ENCODE measurements around the gene MYCT1.

MYCT1 gene

DNA sequence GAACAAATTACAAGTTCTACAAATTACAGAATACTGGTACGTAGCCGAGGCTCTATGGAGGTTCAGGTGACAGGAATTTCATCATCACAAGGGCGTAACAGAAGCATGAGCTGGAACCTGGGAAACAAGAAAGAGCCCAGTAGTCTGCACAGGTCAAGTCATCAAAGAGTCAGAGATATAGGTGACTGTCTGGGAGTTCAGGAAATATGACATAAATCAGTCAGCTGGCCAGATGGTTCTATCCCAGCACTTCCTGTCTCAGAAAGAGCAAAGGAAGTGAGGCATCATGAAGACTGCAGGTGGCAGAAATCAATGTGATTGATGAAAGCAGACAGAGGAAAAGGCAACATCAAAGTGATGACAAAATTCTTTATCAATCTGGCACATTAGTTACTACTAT is 23.3 kb downstream of the MYCT1 start:
- no peak for FAIRE-seq
- no peak for DNase-seq (ENCODE audit: extremely low spot score, insufficient read length, low read depth)

- DNase-seq (ENCODE audit: extremely low spot score, insufficient read length, low read depth) = no peak
- no peak for FAIRE-seq
Measured at GRCh38 chr6:152721956-152722355, 24.3 kb downstream of the MYCT1 start.

DNA sequence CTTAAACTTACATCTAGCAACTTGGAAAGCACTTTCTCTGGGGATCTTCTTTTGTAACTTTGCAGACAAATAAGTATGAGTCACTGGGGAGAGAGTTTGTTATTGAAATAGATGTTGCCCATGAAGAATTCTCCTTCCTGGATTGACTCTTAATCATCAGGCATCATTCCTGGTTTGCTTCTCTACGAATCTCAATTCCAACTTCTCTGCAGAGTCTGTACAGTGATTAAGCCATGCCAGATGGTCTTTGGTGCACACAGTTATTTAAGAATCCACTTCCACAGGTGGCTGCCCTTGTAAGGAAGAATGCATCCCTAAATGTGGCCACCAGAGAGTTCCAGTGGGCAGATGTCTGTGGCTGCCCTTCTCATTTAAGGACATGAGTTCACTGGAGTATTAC is 25.7 kb downstream of the MYCT1 start:
- no peak for DNase-seq (ENCODE audit: extremely low spot score, insufficient read length, low read depth)
- FAIRE-seq = no peak

- FAIRE-seq (no peak), DNase-seq (ENCODE audit: extremely low spot score, insufficient read length, low read depth) (no peak)
Measured at GRCh38 chr6:152726313-152726712, 28.6 kb downstream of the MYCT1 start.

DNA sequence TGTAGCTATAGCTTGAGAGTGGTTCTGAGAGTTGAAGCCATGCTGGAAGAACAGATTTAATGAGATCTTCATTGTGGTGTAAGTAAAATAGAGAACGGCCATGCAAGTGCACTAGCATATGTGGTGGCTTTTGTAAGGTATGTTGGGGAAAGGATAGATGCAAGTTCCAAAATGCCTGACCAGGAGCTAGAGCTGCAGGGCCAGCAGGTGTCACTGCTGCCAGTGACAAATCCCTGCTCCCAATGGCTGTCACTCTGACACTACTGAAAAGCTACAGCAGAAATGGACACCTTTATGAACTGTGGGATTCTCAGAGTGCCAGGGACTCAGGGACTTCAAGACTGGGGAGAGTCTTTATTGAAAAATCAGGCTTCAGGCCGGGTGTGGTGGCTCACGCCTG is 29.8 kb downstream of the MYCT1 start:
- no peak for FAIRE-seq

DNA sequence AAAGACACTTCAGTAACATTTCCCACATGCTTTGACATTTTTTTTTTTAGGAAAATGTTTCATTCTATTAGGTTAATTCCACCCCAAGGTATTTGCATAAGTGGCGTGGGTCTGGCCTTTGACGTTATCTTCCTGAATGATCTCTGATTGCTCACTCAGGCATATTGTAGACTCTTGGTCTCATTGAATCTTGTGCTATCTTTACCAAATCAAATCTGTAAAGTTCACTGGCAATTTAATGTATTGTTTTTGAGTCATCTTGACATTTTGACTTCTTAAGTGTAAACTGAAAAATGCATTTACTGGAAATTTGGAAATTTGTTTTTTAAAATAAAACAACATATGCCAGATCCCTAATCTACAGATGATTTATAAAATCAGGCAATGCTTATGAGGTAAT is 36.9 kb downstream of the MYCT1 start:
- no peak for FAIRE-seq

More for the DNA sequence above, 29.8 kb downstream of the MYCT1 start:
- DNase-seq (ENCODE audit: extremely low spot score, insufficient read length, low read depth) = no peak

DNA sequence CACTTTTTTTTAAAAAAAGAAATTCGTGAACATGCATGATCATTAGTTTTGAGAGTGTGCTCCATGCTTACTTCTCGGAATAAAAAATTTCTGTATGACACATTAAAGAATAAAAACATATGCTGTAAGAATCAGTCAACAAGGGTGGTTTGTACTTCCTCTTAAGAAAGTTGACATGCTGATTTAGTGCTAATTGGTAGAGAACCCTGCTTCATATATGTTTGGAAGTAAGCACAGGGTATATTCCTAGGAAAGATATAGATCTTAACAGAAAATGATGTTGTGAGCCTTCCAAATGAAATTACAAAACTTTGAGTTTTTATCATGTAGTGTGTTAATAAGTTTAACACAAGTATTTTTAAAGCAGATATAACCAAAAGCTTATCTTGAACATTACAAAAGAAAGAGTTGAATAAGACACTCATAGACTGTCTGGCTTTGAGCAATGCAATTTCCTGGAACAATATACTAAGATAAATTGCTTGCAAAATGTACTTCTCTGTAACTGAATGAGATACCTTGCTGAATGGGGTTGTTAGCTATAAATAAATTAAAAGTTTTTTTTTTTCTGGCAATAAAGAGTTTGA is 39.1 kb downstream of the MYCT1 start:
- FAIRE-seq = no peak
- no peak for DNase-seq (ENCODE audit: extremely low spot score, insufficient read length, low read depth)

More for the DNA sequence above, 36.9 kb downstream of the MYCT1 start:
- no peak for DNase-seq (ENCODE audit: extremely low spot score, insufficient read length, low read depth)

- no peak for FAIRE-seq
- no peak for DNase-seq (ENCODE audit: extremely low spot score, insufficient read length, low read depth)
Measured at GRCh38 chr6:152745509-152746171, 47.9 kb downstream of the MYCT1 start.

DNA sequence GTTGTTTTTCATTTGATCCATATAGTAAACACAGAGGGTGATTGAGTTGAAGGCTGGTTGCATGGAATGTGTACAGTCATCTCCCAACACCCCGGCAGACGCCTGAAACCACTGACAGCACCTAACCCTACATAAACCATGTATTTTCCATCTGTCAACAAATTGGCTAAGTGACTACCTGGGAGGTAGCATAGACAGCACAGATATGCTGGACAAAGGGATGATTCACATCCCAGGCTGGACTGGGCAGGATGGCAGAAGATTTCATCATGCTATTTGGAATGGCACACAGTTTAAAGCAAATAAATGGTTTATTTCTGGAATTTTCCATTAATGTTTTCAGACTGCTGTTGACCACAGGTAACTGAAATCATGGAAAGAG is 48.5 kb downstream of the MYCT1 start:
- no peak for DNase-seq (ENCODE audit: extremely low spot score, insufficient read length, low read depth)
- no peak for FAIRE-seq

- DNase-seq (ENCODE audit: extremely low spot score, insufficient read length, low read depth) = no peak
- FAIRE-seq = no peak
Measured at GRCh38 chr6:152748843-152749242, 51.1 kb downstream of the MYCT1 start.

GRCh38 chr6:152749336-152749735 is 51.6 kb downstream of the MYCT1 start:
- FAIRE-seq = no peak
- no peak for DNase-seq (ENCODE audit: extremely low spot score, insufficient read length, low read depth)

GRCh38 chr6:152750694-152751093 is 53.0 kb downstream of the MYCT1 start, which contains the start of gene VIP:
VIP (plus strand) TSS chr6:152750797; CDS start chr6:152752178, 1,381 bp downstream.
- FAIRE-seq (no peak), DNase-seq (ENCODE audit: extremely low spot score, insufficient read length, low read depth) (no peak)

- no peak for DNase-seq (ENCODE audit: extremely low spot score, insufficient read length, low read depth)
- no peak for FAIRE-seq
Measured at GRCh38 chr6:152765331-152765730, 67.6 kb downstream of the MYCT1 start.

DNA sequence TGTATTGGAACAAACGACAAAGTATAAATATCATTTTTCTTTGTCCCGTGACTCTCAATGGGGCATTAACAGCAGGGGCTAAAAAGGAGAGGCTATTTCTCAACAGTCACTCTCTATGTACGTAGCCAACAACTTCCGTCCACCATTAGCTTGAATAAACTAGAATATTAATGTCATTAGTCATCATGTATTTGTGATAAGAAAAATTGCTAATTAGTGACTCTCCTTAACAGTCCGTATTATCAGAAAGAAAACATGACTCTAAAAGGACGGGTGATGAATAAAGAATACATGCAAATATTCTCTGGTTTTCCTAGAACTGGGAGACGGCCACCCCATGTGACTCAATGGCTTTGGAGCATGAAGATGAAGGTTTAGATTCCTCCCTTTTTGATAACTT is 71.5 kb downstream of the MYCT1 start:
- DNase-seq (ENCODE audit: extremely low spot score, insufficient read length, low read depth) = no peak
- no peak for FAIRE-seq

DNA sequence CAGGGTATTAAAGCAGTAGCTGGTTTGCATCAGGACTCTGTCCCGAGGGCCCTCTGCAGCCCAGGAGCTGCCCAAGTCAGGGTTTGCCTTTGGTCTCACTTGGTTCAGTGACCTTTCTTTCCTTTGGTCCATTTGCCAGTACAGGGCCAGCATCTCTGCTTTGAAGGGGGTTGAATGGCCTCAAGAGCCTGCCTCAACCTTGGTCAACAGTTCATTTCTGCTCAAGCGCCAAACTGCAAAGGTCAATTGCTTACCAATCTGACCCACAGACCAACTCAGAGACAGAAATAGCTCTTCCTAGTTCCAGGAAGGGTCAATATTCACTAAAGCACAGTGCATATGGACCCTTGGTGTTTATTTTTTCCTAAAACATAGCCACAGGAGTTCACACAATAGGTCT is 72.3 kb downstream of the MYCT1 start:
- no peak for FAIRE-seq
- no peak for DNase-seq (ENCODE audit: extremely low spot score, insufficient read length, low read depth)

DNA sequence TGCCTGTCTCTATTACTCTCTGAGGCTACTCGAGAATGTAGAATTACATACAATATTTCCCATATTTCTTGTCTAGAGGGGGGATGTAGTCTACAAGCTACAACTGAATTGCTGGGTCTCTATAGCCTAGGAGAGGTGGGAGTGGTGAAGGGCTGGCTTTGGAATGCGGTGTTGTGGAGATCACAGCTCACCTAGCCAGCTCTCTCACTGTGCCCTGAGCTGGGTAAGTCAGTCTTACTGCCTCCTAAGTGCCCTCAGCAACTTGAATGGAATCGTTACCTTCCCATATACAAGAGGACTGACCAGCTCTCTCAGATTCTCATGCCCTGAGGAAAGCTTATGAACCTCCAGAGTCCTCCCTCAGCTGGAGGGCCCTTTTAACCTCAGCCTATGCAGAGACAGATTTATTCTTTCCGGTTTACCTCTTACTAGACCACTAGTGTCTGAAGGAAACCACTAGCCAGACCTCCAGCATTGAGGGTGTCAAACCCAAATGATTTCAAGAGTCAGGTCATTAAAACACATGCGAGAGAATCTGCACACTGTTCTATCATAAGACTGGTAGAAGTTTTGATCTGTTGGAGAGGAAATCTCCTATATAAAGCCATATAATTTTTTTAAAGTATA is 73.5 kb downstream of the MYCT1 start:
- FAIRE-seq (no peak), DNase-seq (ENCODE audit: extremely low spot score, insufficient read length, low read depth) (no peak)

Measured in GM18507 (cell line).